ENCODE measurements around the gene TRPV5. TPM values are rescaled to one million over a fixed set of nuclear protein-coding genes. Genes with fewer than 3 reads are reported as not detected.

Gene TRPV5
- polyA plus RNA-seq, 12 donors = 0.05 to 0.18 (median 0.10) TPM; not detected in 6

DNA sequence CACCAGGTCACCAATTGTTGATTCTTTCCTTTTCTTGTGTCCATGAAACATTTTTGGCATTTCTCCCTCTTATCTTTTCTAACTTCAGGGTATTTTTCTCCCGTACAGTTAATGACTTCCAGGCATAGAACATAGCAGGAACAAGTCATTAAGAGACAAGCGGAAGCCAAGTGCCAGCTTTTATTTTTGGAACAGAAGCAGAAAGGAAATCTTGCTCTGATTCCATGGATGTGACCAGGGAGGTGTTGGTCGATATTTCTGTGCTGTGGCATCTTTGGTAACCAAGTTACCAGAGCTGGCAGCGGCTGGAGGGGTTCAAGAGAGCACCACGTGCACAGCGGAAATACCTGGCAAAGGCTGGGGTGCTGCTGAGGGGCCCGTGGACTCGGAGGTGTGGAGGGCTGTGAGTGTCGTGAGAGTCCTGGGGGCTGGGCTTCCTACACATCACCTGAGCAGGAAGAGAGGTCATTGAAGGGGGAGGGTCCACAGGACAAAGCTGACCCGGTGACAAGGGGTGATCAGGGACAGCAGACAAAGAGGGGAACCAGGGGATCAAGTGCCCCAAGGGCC, 7.5 kb upstream of the TRPV5 start:
- no peak for DNase-seq

DNA sequence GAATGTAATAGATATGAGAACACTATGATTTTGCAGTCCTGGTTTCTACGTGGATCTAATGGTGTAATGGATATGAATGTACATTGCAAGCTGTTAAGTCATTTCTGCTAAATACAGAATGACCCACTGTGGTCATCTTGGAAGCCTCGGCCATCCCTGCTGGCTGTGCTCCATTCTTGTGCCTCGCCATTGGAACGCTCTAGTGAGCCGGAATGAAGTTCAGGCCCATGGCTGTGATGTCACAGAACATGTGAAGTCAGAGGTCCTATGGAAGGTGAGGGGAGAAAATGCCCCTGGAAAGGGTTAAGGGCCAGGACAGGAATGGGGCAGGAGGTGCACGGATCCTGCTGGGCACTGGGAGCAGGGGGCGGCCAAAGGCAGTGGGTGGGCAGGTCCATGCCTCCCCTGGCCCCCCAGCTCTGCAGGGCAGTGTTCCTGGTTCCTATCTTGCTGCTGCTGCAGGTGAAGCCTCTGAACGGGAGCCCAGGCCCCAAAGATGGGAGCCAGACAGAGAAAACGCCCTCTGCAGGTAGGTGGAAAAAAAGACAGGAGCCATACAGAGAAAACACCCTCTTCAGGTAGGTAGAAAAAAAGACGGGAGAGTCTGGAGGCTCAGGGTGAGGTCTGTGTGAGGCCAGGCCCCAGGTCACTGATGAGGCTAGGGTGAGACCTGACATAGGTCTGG, 5.8 kb upstream of the TRPV5 start, which contains the start of gene LLCFC1:
Gene LLCFC1 (plus strand): TSS at position 259 of the 685 bp plus-strand sequence. CDS start 138 bp downstream, at position 397.
- no peak for DNase-seq

DNA sequence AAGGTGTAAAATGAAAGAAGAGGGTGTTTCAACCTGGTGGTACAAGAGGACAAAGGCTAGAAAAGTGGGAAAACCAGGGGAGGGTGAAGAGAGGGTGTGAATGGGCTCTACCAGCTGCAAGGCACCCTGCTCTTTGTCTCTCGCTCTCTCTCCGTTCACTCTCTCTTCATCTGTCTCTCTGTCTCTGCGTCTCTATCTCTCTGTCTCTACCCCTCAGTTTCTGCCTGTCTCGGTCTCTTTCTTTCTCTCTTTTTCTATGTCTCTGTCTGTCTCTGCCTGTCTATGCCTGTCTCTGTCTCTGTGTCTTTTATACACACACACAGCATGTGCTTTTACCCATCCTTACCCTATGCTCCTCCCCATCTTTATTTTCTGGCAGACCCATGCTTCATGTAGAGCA, 5.1 kb upstream of the TRPV5 start:
- DNase-seq = no peak

DNA sequence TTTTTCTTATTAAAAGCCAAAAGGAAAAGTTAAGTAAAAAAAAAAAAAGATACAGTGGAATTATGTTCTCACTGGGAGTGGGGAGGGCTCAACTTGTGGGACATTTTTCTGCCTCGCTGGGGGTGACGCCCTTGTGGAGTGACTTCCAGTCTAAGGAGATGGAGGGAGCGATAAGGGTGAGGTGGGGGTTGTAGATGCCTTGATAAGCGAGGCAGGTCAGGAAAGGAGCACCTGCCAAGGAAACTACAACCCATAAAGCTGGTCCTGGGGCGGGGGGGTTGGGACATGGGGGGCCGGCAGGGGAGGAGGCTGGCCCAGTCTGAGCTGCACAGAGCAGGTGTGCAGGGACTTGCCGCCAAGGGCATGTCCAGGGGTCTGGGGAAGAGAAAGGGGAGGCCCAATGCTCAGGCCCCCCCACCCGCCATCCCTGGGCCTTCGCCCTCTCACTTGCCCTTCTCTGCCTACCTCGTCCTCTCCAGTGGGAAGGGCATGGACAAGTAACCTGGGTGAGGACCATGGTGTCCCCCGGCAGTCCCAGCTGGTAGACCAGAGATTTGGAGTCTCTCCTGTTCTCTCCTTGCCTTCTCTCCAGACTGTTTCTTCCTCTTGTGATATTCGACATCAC, 2.5 kb upstream of the TRPV5 start:
- DNase-seq = no peak

DNA sequence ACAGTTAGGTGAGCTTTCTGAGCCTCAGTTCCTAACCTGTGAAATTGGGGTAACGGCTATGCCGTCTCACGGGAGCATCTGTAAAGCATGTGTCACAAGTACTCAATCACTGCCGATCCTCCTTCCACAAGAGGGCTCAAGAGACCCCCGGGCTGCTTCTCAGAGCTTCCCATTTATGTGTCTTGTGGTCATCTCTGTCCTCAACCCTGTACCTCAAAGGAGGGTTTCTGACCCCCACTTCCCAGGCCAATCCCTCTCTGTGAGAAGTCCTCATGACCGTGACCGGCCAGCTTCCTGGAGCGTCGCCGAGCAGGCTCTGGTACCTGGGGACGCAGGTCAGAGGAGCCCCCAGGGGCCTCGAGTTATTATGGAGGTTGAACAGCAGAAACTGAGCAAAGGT, 510 bp upstream of the TRPV5 start:
- no peak for DNase-seq

DNA sequence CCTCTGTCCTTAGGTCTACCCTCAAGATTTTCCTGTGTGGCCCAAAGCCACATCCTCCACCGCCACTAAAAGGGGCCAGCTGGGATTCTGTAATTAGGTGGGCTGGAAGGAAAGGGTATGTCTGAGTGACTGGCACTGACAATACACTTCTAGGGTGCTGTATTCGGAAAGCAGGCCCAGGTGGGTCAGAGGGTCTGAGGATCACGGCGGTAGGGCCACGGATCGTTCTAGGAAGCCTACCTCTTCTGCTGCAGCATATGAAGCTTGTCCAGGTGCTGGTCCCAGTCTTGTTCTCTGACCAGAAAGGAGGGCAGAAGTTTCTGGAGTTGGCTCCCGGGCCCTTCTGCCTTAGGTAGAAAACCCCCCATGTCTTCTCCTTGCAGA, 462 bp downstream of the TRPV5 start:
- no peak for DNase-seq

DNA sequence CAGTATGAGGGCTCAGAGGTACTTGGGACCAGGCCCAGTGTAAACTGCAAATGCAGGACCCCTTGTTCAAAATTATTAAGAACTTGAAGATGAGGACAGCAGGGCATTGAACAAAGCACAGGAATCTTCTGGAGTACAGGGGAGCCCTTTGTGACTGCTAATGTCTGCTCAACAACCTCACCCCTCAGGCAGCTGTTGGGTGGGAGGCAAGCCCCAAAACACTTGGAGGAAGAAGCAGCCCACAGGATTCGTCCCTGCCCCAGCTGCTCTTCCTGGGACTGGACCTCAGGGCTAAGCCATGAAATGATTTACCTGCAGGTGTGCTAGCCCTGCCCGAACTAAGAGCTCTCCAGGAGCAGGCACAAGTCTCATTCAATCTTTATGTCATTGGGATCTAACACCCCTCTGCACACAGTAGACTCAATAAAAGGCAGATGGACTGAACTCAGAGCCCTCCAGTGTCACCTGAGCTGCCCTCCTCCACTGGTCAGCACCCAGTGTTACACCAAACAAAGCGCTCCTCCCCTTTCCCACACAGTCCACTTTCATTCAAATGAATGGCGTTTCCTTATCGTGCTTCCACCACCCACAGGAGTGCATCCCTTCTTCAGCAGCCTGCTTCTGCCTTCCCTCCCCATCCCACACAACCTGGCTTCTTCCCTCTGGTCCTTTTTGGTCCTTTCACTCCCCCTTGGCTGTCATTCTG, 1.0 kb downstream of the TRPV5 start:
- no peak for DNase-seq

DNA sequence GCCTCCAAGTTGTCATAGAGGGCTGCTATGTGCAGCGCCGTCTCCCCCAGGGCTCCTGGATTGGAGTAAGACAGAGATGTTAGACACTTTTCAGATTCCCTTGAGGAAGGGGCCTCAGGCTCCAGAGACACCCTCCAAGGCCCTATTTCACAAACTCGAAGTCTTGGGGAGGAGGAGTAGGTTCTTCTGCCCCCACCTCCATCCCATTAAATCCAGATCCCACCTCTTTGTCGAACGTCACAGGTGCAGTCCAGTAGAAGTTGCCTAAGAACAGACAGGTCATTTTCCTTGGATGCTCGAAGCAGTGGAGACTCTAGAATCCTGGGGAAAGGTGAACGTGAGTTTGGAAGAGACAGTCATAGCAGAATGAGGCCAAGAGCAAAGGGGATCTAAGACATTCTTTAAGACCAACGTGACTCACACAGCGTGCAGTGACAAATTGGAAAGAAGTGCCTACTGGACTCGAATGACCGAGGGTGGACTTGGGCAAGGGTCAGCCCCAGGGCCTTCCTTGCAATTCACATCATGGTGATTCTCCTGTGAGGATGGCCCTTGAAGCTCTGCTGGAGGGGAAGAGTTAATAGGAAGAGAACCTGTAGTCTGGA, 3.3 kb downstream of the TRPV5 start:
- no peak for DNase-seq

DNA sequence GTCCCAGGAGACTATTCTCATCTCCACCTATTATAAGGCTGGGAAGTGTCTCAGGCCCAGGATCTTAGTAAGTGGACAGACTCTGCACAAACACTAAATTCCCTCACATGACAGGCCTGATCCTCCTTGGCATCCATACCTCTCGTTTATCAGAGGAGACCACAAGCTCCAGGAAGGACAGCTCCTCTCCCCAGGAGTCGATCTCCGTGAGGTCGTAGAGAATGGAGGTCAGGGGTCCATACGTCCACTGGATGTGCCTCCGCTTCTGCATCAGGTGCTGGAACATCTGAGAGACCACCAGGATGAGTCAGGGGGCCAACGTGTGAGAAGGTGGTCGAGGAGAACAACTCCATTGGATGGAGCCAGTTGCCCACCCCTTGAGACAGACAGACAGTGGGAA, 5.6 kb downstream of the TRPV5 start:
- DNase-seq = no peak

DNA sequence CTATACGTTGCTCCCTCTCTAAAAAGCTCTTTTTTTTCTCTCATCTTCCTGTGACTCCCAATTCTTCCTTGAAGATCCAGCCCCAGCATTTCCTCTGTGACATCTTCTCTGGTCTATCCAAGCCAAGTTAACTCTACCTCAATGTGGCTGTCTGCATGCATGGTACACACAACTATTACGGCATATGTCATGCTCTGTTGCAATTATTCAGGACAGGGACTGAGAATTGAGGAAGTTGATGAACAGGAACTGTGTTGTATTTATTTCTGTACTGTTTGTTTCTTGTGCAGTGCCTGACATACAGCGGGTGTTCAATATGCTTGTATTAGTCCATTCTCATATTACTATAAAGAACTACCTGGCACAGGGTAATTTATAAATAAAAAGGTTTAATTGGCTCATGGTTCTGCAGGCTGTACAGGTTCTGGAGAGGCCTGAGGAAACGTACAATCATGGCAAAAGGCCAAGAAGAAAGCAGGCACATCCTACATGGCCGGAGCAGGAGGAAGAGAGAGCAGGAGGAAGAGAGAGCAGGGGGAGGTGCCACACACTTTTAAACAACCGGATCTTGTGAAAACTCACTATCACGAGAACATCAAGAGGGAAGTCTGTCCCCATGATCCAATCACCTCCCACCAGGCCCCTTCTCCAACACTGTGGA, 6.3 kb downstream of the TRPV5 start:
- no peak for DNase-seq

DNA sequence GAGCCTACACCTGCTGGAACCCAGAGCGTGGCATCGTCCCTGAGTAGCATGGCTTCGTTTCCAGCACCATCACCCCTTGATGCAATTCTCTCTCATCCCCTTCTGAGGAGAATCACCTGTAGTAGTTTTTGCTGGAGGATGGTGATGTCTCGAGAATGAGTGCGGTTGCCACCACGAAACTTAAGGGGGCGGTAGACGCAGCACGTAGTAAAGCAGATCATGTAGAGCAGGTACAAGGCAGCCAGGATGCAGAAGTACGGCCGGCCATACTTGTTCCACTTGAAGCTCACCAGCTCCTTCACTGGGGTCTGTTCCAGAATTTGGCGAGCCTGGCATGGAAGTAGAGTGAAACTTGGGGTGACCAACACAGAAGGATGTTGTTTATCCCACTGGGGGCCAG, 8.1 kb downstream of the TRPV5 start:
- no peak for DNase-seq

DNA sequence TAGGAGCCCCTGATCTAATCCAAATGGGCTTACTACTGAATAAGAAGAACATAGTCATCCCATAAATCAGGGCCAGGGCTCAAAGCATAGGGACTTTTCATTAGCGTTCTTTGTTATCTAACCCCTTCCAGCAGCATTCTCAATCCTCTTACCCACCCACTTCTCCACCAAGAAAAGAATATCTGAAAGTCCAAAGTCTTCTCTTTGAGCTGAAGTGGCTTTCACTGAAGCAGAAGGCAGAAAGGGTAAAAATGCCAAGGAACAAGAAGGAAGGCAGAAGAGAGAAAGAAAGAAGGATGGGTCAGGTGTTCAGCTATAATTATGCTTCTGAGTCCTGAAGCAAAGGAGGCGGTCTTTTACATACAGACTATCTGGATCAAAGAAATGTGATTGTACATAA, 10.2 kb downstream of the TRPV5 start:
- DNase-seq = no peak

DNA sequence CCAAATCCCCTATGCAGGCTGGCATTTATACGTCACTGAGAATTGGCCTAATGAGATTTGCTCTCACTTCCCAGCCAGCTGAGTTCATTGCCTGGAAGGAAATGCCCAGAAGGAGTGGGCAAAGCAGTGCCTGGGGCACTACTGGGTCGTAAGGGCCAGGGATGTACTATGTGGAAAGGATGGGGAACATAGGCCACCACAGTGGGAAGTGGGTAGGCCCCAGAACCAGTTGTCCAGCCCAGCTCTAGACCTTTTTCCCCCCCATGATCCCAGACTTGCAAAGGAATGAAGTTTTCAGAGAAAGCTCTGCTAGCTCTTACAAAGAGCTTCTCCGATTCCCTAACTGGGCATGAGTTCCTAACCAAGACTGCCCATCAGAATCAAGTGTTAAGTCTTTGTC, 13.9 kb downstream of the TRPV5 start:
- DNase-seq = no peak

DNA sequence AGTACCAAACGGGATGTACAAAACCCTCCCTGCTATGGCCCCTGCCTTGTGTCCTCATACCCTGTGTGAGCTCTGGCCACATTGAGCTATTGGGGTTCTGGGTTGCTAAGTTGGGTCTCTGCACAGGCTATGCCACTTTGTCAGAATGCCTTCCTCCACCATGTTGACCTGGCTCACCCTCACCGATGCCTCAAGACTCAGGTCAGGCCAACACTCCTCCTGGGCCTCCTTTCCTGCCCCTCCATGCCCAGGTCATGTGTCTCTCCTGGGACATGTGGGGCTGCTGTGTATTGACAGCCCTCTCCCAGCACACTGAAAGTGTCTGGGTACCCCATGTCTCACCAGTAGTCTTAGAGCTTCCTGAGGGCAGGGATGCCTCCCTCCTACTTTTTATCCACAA, 14.6 kb downstream of the TRPV5 start:
- DNase-seq = no peak

DNA sequence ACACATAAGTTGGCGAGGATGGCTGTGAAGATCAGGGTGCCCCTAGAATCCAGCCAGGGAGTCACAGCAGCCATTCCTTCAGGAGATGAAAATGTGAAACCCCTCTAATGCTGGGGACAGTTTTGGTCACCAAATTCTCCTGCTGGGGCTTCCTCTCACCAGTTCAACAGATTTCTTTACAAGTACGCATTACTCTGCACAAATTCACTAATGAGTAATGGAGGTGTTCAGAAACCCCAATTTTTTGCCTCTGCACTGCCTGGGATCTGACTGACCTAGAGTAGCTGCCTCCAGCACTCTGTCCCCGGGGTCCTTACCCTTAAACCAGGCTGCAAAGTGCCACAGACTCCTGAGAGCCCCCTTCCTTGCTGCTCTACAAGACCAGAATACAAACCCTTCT, 16.1 kb downstream of the TRPV5 start:
- DNase-seq = no peak

DNA sequence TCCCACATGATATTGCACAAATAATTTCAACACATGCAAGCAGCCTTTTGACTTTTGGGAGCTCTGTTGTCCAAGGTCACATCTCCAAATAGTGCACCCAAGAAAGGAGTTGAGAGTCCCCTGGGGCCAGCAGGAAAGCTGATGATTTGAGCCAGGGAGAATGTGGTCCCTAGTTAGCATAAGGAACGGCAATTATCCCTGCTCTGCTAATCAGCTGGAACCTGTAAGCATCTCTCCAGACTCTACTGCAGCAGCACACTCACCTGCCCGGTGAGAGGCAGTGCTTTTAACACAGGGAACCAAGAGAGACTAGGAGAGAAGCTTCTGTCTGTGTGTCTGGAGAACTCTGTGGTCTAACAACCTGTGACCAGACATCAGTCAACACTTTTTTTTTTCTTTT, 17.0 kb downstream of the TRPV5 start:
- no peak for DNase-seq

DNA sequence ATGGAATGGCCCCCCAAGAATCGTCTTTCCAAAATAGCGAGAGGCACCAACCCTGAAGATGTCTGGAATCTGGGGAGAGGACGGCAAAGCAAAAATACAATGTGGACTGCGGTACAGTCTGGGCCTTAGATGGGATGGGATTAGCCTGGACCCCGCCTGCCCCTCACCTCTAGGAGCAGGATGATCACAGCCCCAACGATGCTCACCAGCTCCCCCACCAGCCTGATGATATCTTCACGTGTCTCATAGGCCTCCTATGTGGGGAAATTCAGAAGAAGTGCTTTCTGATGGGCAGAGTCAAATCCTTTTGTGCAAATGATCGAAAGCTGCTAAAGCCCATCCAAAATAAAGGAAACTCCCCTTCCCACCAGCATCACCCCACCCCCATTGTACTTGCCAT, 18.2 kb downstream of the TRPV5 start:
- no peak for DNase-seq

DNA sequence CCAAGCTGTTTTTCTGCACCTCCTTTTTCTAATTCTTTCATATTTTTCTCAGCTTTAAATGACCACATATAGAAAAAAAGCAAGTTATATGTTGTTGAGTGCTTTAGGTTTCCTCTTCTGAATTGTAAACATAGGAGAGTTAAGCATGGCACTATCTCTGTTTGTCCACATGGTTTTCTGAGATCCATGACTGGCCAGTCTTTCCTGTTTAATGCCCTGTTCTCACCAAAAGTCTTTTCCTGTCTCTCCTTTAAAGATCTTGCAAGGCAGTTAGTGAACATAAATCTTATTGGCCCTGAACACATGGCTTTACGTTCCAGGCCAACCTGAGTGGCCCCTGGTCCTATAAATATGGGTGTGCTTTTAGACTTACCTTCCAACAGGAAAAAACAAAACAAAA, 19.4 kb downstream of the TRPV5 start:
- DNase-seq = no peak

DNA sequence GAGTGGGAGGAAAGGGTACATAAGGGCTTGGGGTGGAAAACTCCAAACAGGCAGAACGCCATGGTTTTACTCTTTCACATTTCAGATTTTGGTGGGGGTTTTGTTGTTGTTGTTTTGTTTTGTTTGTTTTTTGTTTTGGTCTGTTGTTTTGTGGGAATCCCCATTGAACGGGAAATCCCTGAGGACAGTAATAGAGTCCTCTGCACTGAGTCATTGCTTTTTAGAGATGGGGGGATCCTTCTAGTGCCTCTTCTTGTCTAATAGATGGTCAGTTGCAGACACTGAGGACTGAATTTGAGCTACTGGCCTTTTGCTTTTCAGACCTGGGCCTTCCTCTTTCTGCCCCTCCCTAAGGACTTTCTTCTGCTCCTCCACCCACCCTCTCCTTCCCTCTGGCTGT, 20.0 kb downstream of the TRPV5 start:
- DNase-seq = no peak

DNA sequence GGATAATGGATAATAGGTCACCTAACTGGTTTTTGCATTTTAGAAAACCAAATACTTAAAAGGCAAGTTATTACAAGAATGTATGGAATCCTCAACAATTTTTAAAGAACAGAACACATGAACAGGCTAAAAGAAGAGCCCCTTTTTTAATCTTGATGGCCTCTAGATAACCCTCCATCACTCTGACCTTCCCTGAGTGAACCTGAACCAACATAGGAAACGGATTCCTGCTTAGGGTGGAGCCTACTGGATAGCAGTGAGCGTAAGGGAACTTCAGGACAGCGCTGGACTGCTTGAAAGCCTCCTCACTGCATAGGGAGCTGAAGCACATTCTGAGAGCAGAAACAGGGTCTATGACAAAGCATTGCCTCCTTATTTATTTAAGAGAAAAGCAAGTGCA, 20.5 kb downstream of the TRPV5 start:
- no peak for DNase-seq

DNA sequence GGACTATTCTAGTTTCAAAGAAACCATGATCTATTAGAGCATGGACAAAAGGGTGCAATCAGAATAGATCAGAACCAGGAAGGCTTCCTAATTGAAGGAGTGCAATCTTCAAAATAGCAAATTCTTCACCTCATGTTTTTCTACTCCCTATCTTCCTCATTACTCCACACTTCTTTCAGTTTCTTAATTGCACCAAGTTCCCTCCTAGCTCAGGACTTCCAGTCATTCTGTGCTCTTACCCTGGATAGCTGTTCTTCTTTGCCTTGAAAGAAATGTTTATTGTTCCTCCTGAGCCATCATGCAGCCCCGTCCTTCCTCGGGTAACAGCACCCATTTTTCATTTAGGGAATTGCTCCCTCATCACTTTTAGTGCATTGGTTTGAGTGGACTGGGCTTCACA, 23.1 kb downstream of the TRPV5 start:
- DNase-seq = no peak

DNA sequence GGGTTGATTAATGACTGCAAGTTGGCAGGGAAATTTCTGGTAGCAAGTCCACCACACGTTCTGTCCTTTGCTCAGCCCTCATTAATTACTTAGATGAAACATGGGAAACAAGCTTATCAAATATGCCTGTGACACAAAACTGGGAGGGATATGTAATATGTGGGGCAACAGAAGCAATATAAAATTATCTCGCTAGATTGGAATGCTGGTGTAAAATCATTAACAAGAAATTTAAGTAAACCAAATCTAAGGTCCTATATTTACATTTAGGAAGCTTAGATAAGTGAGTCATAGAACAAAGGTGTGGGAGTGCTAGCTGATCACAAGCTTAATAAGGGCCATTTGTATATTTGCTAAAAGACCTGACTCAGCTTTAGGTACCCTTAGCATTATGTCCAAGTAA, 23.5 kb downstream of the TRPV5 start:
- DNase-seq = no peak

All from muscle of arm (tissue), 12 donors.